IMR-90 (cell line): ENCODE results near the gene RNF224. TPM values are rescaled to one million over a fixed set of nuclear protein-coding genes. Genes with fewer than 3 reads are reported as not detected.

Source experiments
- ATAC-seq: fragments of 200-7000 bp; cut with Tn5 transposase; 2 replicates; pipeline ENCODE4 v1.9.1; 2020; ENCODE audit warnings: low read depth, mild to moderate bottlenecking, moderate library complexity
- BruUV-seq: library from RNA; stranded (reverse); fragments of 400-500 nt; replicated peaks from 2 replicates; lab custom pipeline; 2021; lab: Mats Ljungman, UMichigan
- CTCF ChIA-PET: fragments of 300-600 bp; formaldehyde crosslinking; extraction: SDS; loops from one replicate; lab custom pipeline; 2021; ENCODE audit warnings: antibody characterized with exemption; lab: Yijun Ruan, JAX
- POLR2A ChIA-PET: fragments of 300-600 bp; sonication (Branson Sonifier 250); formaldehyde crosslinking; loops from one replicate; lab custom pipeline; 2022; ENCODE audit warnings: antibody characterized with exemption; ENCODE audit not compliant: unreplicated experiment; lab: Charles Lee
- DNase-seq: peaks from one replicate; pipeline ENCODE4 v3.0.0; 2013
- H2AFZ ChIP-seq: replicated peaks from 2 replicates; pipeline ENCODE3; 2013; ENCODE audit warnings: low read length, mild to moderate bottlenecking; ENCODE audit not compliant: poor library complexity
- H2AK5ac ChIP-seq: 2 replicates; pipeline ENCODE4 v1.6.1; 2013; ENCODE audit warnings: low read depth, low read length, inconsistent platforms
- H2AK9ac ChIP-seq: replicated peaks from 2 replicates; pipeline ENCODE3; 2013; ENCODE audit warnings: mild to moderate bottlenecking, low read depth, low read length, moderate library complexity; ENCODE audit not compliant: poor library complexity
- H2BK120ac ChIP-seq: 2 replicates; pipeline ENCODE4 v1.6.1; 2013; ENCODE audit warnings: low read depth, low read length, inconsistent platforms
- H2BK15ac ChIP-seq: 3 replicates; pipeline ENCODE4 v1.6.1; 2013; ENCODE audit warnings: low read depth, low read length, inconsistent platforms
- H2BK20ac ChIP-seq: 2 replicates; pipeline ENCODE4 v1.6.1; 2013; ENCODE audit warnings: low read depth, mild to moderate bottlenecking, inconsistent platforms, low read length, moderate library complexity
- H2BK5ac ChIP-seq: 2 replicates; pipeline ENCODE4 v1.6.1; 2013; ENCODE audit warnings: mild to moderate bottlenecking, low read depth, low read length, inconsistent platforms; ENCODE audit not compliant: poor library complexity, severe bottlenecking
- H3K14ac ChIP-seq: replicated peaks from 2 replicates; pipeline ENCODE4 v1.6.1; 2013; ENCODE audit warnings: low read depth, low read length, inconsistent platforms
- H3K18ac ChIP-seq: 2 replicates; pipeline ENCODE4 v1.6.1; 2013; ENCODE audit warnings: low read depth, low read length, control low read depth
- H3K23ac ChIP-seq: 2 replicates; pipeline ENCODE4 v1.6.1; 2013; ENCODE audit warnings: low read depth, low read length, inconsistent platforms
- H3K27ac ChIP-seq: 2 replicates; pipeline ENCODE4 v1.5.1; 2013; ENCODE audit warnings: mild to moderate bottlenecking, control low read depth, low read length; ENCODE audit not compliant: insufficient read depth
- H3K27me3 ChIP-seq: 2 replicates; pipeline ENCODE4 v1.6.1; 2013; ENCODE audit warnings: low read length; ENCODE audit not compliant: control insufficient read depth, insufficient read depth
- H3K36me3 ChIP-seq: 2 replicates; pipeline ENCODE4 v1.6.1; 2013; ENCODE audit warnings: low read length, mixed read lengths; ENCODE audit not compliant: control insufficient read depth, insufficient read depth
- H3K4ac ChIP-seq: 2 replicates; pipeline ENCODE4 v1.6.1; 2013; ENCODE audit warnings: low read depth, low read length, inconsistent platforms
- H3K4me1 ChIP-seq: 2 replicates; pipeline ENCODE4 v1.6.1; 2013; ENCODE audit warnings: low read length, mixed read lengths; ENCODE audit not compliant: control insufficient read depth, insufficient read depth
- H3K4me2 ChIP-seq: 2 replicates; pipeline ENCODE4 v1.6.1; 2013; ENCODE audit warnings: low read depth, mild to moderate bottlenecking, control low read depth, low read length, moderate library complexity
- H3K4me3 ChIP-seq: 2 replicates; pipeline ENCODE4 v1.5.1; 2013; ENCODE audit warnings: low read depth, mild to moderate bottlenecking, control low read depth, low read length, moderate library complexity; ENCODE audit not compliant: insufficient read depth
- H3K56ac ChIP-seq: 2 replicates; pipeline ENCODE4 v1.6.1; 2013; ENCODE audit warnings: low read length, inconsistent platforms; ENCODE audit not compliant: insufficient read depth; ENCODE audit errors: extremely low read depth
- H3K79me1 ChIP-seq, 2 experiments: 2 replicates each; pipeline ENCODE4 v1.6.1; 2013; ENCODE audit warnings: low read length in 2 of 2, inconsistent platforms in 1 of 2, low read depth in 1 of 2
- H3K9ac ChIP-seq: 2 replicates; pipeline ENCODE4 v1.6.1; 2013; ENCODE audit warnings: low read depth, low read length, control low read depth
- H3K9me1 ChIP-seq: 2 replicates; pipeline ENCODE4 v1.6.1; 2013; ENCODE audit warnings: low read length, inconsistent platforms; ENCODE audit not compliant: insufficient read depth
- H3K9me3 ChIP-seq: 2 replicates; pipeline ENCODE4 v1.6.1; 2013; ENCODE audit warnings: low read length; ENCODE audit not compliant: control insufficient read depth, insufficient read depth
- H4K20me1 ChIP-seq: 2 replicates; pipeline ENCODE4 v1.6.1; 2013; ENCODE audit warnings: low read length, inconsistent platforms; ENCODE audit not compliant: insufficient read depth
- H4K5ac ChIP-seq: 2 replicates; pipeline ENCODE4 v1.6.1; 2013; ENCODE audit warnings: mild to moderate bottlenecking, low read depth, low read length, control low read depth
- H4K8ac ChIP-seq, 2 experiments: 2 replicates each; pipeline ENCODE4 v1.6.1; 2013; ENCODE audit warnings: low read depth in 2 of 2, low read length in 2 of 2, control low read depth in 1 of 2, inconsistent platforms in 1 of 2
- H4K91ac ChIP-seq: 2 replicates; pipeline ENCODE4 v1.6.1; 2013; ENCODE audit warnings: low read depth, low read length, inconsistent platforms; ENCODE audit not compliant: insufficient read depth
- BHLHE40 ChIP-seq: fragments of 150-350 bp; IDR thresholded peaks from 2 replicates; pipeline ENCODE4 v1.6.1; 2016; ENCODE audit warnings: mild to moderate bottlenecking, low read depth, low read length
- CEBPB ChIP-seq: IDR thresholded peaks from 2 replicates; pipeline ENCODE4 v1.6.1; 2012; ENCODE audit warnings: low read depth, low read length, improper control_type of control experiment
- CHD1 ChIP-seq: IDR thresholded peaks from 2 replicates; pipeline ENCODE4 v1.6.1; 2012; ENCODE audit warnings: low read depth, low read length, improper control_type of control experiment
- CTCF ChIP-seq: conservative IDR thresholded peaks from 2 replicates; pipeline ENCODE4 v1.5.1; 2012; ENCODE audit warnings: mild to moderate bottlenecking, low read depth, low read length, improper control_type of control experiment
- ELK1 ChIP-seq: fragments of 150-350 bp; IDR thresholded peaks from 2 replicates; pipeline ENCODE4 v1.6.1; 2016; ENCODE audit warnings: low read depth, mild to moderate bottlenecking, low read length, moderate library complexity, borderline replicate concordance
- FOS ChIP-seq: fragments of 150-350 bp; IDR thresholded peaks from 2 replicates; pipeline ENCODE4 v1.6.1; 2016; ENCODE audit warnings: low read depth, low read length
- MAFK ChIP-seq: IDR thresholded peaks from 2 replicates; pipeline ENCODE4 v1.6.1; 2012; ENCODE audit warnings: low read depth, low read length, improper control_type of control experiment
- MAZ ChIP-seq: IDR thresholded peaks from 2 replicates; pipeline ENCODE4 v1.6.1; 2012; ENCODE audit warnings: low read depth, mild to moderate bottlenecking, low read length, improper control_type of control experiment, moderate library complexity, borderline replicate concordance
- NFE2L2 ChIP-seq: fragments of 150-350 bp; IDR thresholded peaks from 2 replicates; pipeline ENCODE4 v1.6.1; 2016; ENCODE audit warnings: low read depth, mild to moderate bottlenecking, low read length
- POLR2A ChIP-seq: IDR thresholded peaks from 2 replicates; pipeline ENCODE4 v1.6.1; 2012; ENCODE audit warnings: mild to moderate bottlenecking, low read depth, low read length
- RAD21 ChIP-seq: IDR thresholded peaks from 2 replicates; pipeline ENCODE4 v1.6.1; 2012; ENCODE audit warnings: low read length, improper control_type of control experiment
- RCOR1 ChIP-seq: IDR thresholded peaks from 2 replicates; pipeline ENCODE4 v1.6.1; 2012; ENCODE audit warnings: mild to moderate bottlenecking, low read length, improper control_type of control experiment; ENCODE audit not compliant: insufficient replicate concordance
- RFX5 ChIP-seq: IDR thresholded peaks from 2 replicates; pipeline ENCODE4 v1.8.0; 2012; ENCODE audit warnings: low read depth, mild to moderate bottlenecking, low read length, moderate library complexity
- SMC3 ChIP-seq: fragments of 150-350 bp; IDR thresholded peaks from 2 replicates; pipeline ENCODE4 v1.6.1; 2016; ENCODE audit warnings: low read depth, mild to moderate bottlenecking, antibody characterized with exemption, low read length, moderate library complexity
- USF2 ChIP-seq: fragments of 150-350 bp; IDR thresholded peaks from 2 replicates; pipeline ENCODE4 v1.6.1; 2017; ENCODE audit warnings: mild to moderate bottlenecking, antibody characterized with exemption, low read length, low read depth
- WGBS, 2 experiments: methylation state at CpG; one replicate each; pipeline versions ENCODE4 v1.1.5 to v1.1.7; 2013; ENCODE audit warnings: missing lambda C conversion rate in 2 of 2; ENCODE audit not compliant: insufficient read length in 1 of 2; ENCODE audit errors: extremely low coverage in 2 of 2; 5-methylcytosine and 5-hydroxymethylcytosine counted together
- dilution Hi-C: fragments of 300-500 bp; cut with HindIII; formaldehyde crosslinking; loops from one replicate; pipeline ENCODE4 v1.14.3; 2018; ENCODE audit warnings: low sequenced_read_pairs; ENCODE audit not compliant: unreplicated experiment
- in situ Hi-C: fragments of 300-500 bp; cut with MboI; formaldehyde crosslinking; loops from 3 replicates; pipeline ENCODE4 v1.14.3; 2019; ENCODE audit warnings: low sequenced_read_pairs, inconsistent platforms, mixed read lengths
- intact Hi-C: fragments of 100-400 bp; cut with micrococcal nuclease; formaldehyde crosslinking; loops from 2 replicates; pipeline ENCODE4 v1.10.0; 2022
- polyA plus RNA-seq, 3 experiments: library from polyadenylated mRNA; depleted of rRNA; stranded (reverse); fragments of >200 nt; gene quantifications; 2 replicates each; pipeline ENCODE4 v1.2.3, GENCODE V29; 2012; ENCODE audit warnings: low replicate concordance in 1 of 3
- total RNA-seq: library from RNA; depleted of rRNA; stranded (reverse); fragments of >200 nt; gene quantifications from 2 replicates; pipeline ENCODE4 v1.2.3, GENCODE V29; 2012

Gene RNF224
- total and polyA plus RNA-seq, 2 of the 4 experiments (the other 2 are of a cell fraction): not detected

- Histone ChIP-seq H4K91ac (no peak overlapping the region), H4K5ac (no peak overlapping the region), H3K9me3 (no peaks in the 10 kb centered on the region), H3K4me2 (peak overlapping the region; percentile 99), H3K4me3 (no peak overlapping the region), H3K27ac (no peak overlapping the region), H3K18ac (no peak overlapping the region), H2BK15ac (no peak overlapping the region), H2BK120ac (no peak overlapping the region), H3K27me3 (no peaks in the 10 kb centered on the region), H3K56ac (no peak overlapping the region), H3K9ac (peak overlapping the region; percentile 89; the same call in 1 of the 2 replicates), H2BK20ac (no peak overlapping the region), H3K4ac (no peak overlapping the region; the same call in 1 of the 2 replicates), H2AFZ (no peak overlapping the region), H3K9me1 (0 out of 2 replicates have a peak, but pooled peaks cover 2% of the 10 kb centered on the region), H3K4me1 (peaks cover 9% of the 10 kb centered on the region), H4K20me1 (peaks cover 9% of the 10 kb centered on the region), H4K8ac (no peak overlapping the region), H3K79me1 (peaks cover 42 to 56% of the 10 kb centered on the region in 2 experiments), H2AK5ac (no peak overlapping the region; the same call in 1 of the 2 replicates), H3K36me3 (peaks cover 9% of the 10 kb centered on the region), H2BK5ac (no peak overlapping the region), H3K14ac (no peak overlapping the region), H3K23ac (no peak overlapping the region), H2AK9ac (no peak overlapping the region)
- intact Hi-C loops: no loop called here
- in situ Hi-C loops: no loop called here
- WGBS, 2 experiments: 98% methylated on average over 4 of the region's 7 CpGs; no CpG with 5 or more reads in 1 of the 2 experiments
- no peak for DNase-seq
- ATAC-seq: no peak
- TF ChIP-seq ELK1: no peak
- TF ChIP-seq RAD21: no peak
- no peak for TF ChIP-seq RFX5
- no peak for TF ChIP-seq MAFK
- TF ChIP-seq SMC3: no peak
- TF ChIP-seq POLR2A: no peak
- TF ChIP-seq FOS: no peak
- no peak for TF ChIP-seq RCOR1
- no peak for TF ChIP-seq CEBPB
- no peak for TF ChIP-seq USF2
- no peak for TF ChIP-seq BHLHE40
- no peak for TF ChIP-seq CHD1
- TF ChIP-seq MAZ: no peak
- TF ChIP-seq CTCF: no peak
- TF ChIP-seq NFE2L2: no peak
- no TSS peak for BruUV-seq
- dilution Hi-C loops: no loop called here
- POLR2A ChIA-PET: no interaction called here
- CTCF ChIA-PET: no interaction called here
Measured at GRCh38 chr9:137206602-137207001, 20.7 kb upstream of the RNF224 start.
